Activated naive CD4-positive, alpha-beta T cell treated with anti-CD3 and anti-CD28 coated beads, Interleukin-2, amount 10 ng/mL, durations not matched to agents 7 days and 5 days (primary cell): ENCODE results near the gene NBR1.
A peak's percentile ranks its signal among the peaks of the same experiment; 100 is the strongest.
"Not testable (repeated sequence)": the region's sequence is repeated elsewhere in the genome, so short reads cannot be mapped to it uniquely, and the experiment has no call there.

ENCODE experiments used
- CTCF ChIA-PET: fragments of 350-600 bp; sonication (Branson Sonifier 250); formaldehyde crosslinking; loops from one replicate; lab custom pipeline; 2021; ENCODE audit warnings: antibody characterized with exemption; lab: Charles Lee
- DNase-seq: peaks from one replicate; pipeline ENCODE4 v3.0.0-alpha.2; 2020
- H3K27ac Mint-ChIP-seq: one replicate; pipeline ENCODE4 v1.8.0; 2021; ENCODE audit warnings: mild to moderate bottlenecking, moderate library complexity, mixed read lengths
- H3K27me3 Mint-ChIP-seq: one replicate; pipeline ENCODE4 v1.8.0; 2021; ENCODE audit warnings: mild to moderate bottlenecking, mixed read lengths
- H3K36me3 Mint-ChIP-seq: one replicate; pipeline ENCODE4 v1.8.0; 2021; ENCODE audit warnings: mixed read lengths
- H3K4me1 Mint-ChIP-seq: one replicate; pipeline ENCODE4 v1.8.0; 2021; ENCODE audit warnings: mixed read lengths
- H3K4me3 Mint-ChIP-seq: one replicate; pipeline ENCODE4 v1.8.0; 2021; ENCODE audit warnings: mild to moderate bottlenecking, moderate library complexity, mixed read lengths
- H3K9me3 Mint-ChIP-seq: one replicate; pipeline ENCODE4 v1.8.0; 2021; ENCODE audit warnings: mixed read lengths

Gene NBR1

GRCh38 chr17:43215341-43215740, 44.3 kb downstream of the NBR1 start:
- CTCF ChIA-PET, result no interaction called here
- Mint-ChIP-seq H3K27ac (no peak overlapping the region), H3K9me3 (no peaks in the 10 kb centered on the region), H3K27me3 (no peaks in the 10 kb centered on the region), H3K36me3 (peaks cover 26% of the 10 kb centered on the region), H3K4me3 (no peak overlapping the region), H3K4me1 (peaks cover 51% of the 10 kb centered on the region)
- DNase-seq, result no peak

- H3K9me3 Mint-ChIP-seq, result no peaks in the 10 kb centered on the region
- H3K4me1 Mint-ChIP-seq, result peaks cover 45% of the 10 kb centered on the region
- H3K4me3 Mint-ChIP-seq, result no peak overlapping the region
- peaks cover 23% of the 10 kb centered on the region for H3K36me3 Mint-ChIP-seq
- DNase-seq, result no peak
- H3K27me3 Mint-ChIP-seq, result no peaks in the 10 kb centered on the region
- H3K27ac Mint-ChIP-seq, result no peak overlapping the region
- CTCF ChIA-PET, result no interaction called here
Measured at GRCh38 chr17:43216369-43216761, 45.4 kb downstream of the NBR1 start.

- DNase-seq, result no peak
- CTCF ChIA-PET, result interaction anchor here (1.6 kb wide), 1 partner anchor 45 kb away, joined by 3 read pairs; the partner anchor contains the start of gene NBR1
- no peak overlapping the region for H3K4me3 Mint-ChIP-seq
- peaks cover 45% of the 10 kb centered on the region for H3K4me1 Mint-ChIP-seq
- H3K9me3 Mint-ChIP-seq, result no peaks in the 10 kb centered on the region
- no peak overlapping the region for H3K27ac Mint-ChIP-seq
- H3K27me3 Mint-ChIP-seq, result no peaks in the 10 kb centered on the region
- peaks cover 23% of the 10 kb centered on the region for H3K36me3 Mint-ChIP-seq
Measured at GRCh38 chr17:43216762-43217613, 46.0 kb downstream of the NBR1 start.

GRCh38 chr17:43217614-43218087, 46.6 kb downstream of the NBR1 start:
- peak overlapping the region; percentile 80 for H3K27ac Mint-ChIP-seq
- H3K9me3 Mint-ChIP-seq, result no peaks in the 10 kb centered on the region
- H3K4me3 Mint-ChIP-seq, result no peak overlapping the region
- DNase-seq, result no peak
- no peaks in the 10 kb centered on the region for H3K27me3 Mint-ChIP-seq
- H3K4me1 Mint-ChIP-seq, result peaks cover 38% of the 10 kb centered on the region
- H3K36me3 Mint-ChIP-seq, result peaks cover 21% of the 10 kb centered on the region
- CTCF ChIA-PET, result interaction anchor here (1.6 kb wide), 1 partner anchor 46 kb away, joined by 3 read pairs; the partner anchor contains the start of gene NBR1

- DNase-seq, result no peak
- Mint-ChIP-seq H3K36me3 (peaks cover 16% of the 10 kb centered on the region), H3K27me3 (no peaks in the 10 kb centered on the region), H3K4me3 (no peak overlapping the region), H3K27ac (no peak overlapping the region), H3K9me3 (no peaks in the 10 kb centered on the region), H3K4me1 (peaks cover 25% of the 10 kb centered on the region)
- CTCF ChIA-PET, result interaction anchor here (1.6 kb wide), 1 partner anchor 47 kb away, joined by 3 read pairs; the partner anchor contains the start of gene NBR1
Measured at GRCh38 chr17:43219001-43219400, 48.0 kb downstream of the NBR1 start.

- no peaks in the 10 kb centered on the region for H3K9me3 Mint-ChIP-seq
- CTCF ChIA-PET, result no interaction called here
- no peak overlapping the region for H3K4me3 Mint-ChIP-seq
- no peak overlapping the region for H3K27ac Mint-ChIP-seq
- peaks cover 30% of the 10 kb centered on the region for H3K4me1 Mint-ChIP-seq
- peaks cover 13% of the 10 kb centered on the region for H3K36me3 Mint-ChIP-seq
- H3K27me3 Mint-ChIP-seq, result no peaks in the 10 kb centered on the region
- DNase-seq, result no peak
Measured at GRCh38 chr17:43219746-43220380, 48.8 kb downstream of the NBR1 start.

- Mint-ChIP-seq H3K4me1 (peaks cover 30% of the 10 kb centered on the region), H3K27ac (no peak overlapping the region), H3K27me3 (no peaks in the 10 kb centered on the region), H3K9me3 (no peaks in the 10 kb centered on the region), H3K36me3 (peaks cover 9% of the 10 kb centered on the region), H3K4me3 (no peak overlapping the region)
- DNase-seq, result no peak
- CTCF ChIA-PET, result no interaction called here
Measured at GRCh38 chr17:43220511-43221125, 49.6 kb downstream of the NBR1 start.

GRCh38 chr17:43224146-43224705, 53.2 kb downstream of the NBR1 start:
- H3K4me3 Mint-ChIP-seq, result no peak overlapping the region
- DNase-seq, result no peak
- H3K9me3 Mint-ChIP-seq, result no peaks in the 10 kb centered on the region
- CTCF ChIA-PET, result no interaction called here
- peak overlapping the region; percentile 34 for H3K27ac Mint-ChIP-seq
- H3K27me3 Mint-ChIP-seq, result no peaks in the 10 kb centered on the region
- H3K4me1 Mint-ChIP-seq, result peaks cover 9% of the 10 kb centered on the region
- H3K36me3 Mint-ChIP-seq, result peaks cover 3% of the 10 kb centered on the region

GRCh38 chr17:43226393-43226792, 55.4 kb downstream of the NBR1 start:
- H3K27me3 Mint-ChIP-seq, result no peaks in the 10 kb centered on the region
- no peaks in the 10 kb centered on the region for H3K9me3 Mint-ChIP-seq
- no peak for DNase-seq
- CTCF ChIA-PET, result no interaction called here
- H3K4me3 Mint-ChIP-seq, result no peak overlapping the region
- peaks cover 8% of the 10 kb centered on the region for H3K4me1 Mint-ChIP-seq
- no peak overlapping the region for H3K27ac Mint-ChIP-seq
- peaks cover 3% of the 10 kb centered on the region for H3K36me3 Mint-ChIP-seq

GRCh38 chr17:43228020-43228782, 57.2 kb downstream of the NBR1 start, which contains the start of gene CCDC200:
Gene CCDC200, minus strand, starts transcription at chr17:43228623. Its CDS starts 69 bp downstream, at chr17:43228554.
- H3K4me1 Mint-ChIP-seq, DNase-seq, CTCF ChIA-PET, H3K36me3 Mint-ChIP-seq, H3K4me3 Mint-ChIP-seq, H3K27me3 Mint-ChIP-seq, H3K9me3 Mint-ChIP-seq, H3K27ac Mint-ChIP-seq: not testable (repeated sequence)

- H3K27me3 Mint-ChIP-seq, H3K27ac Mint-ChIP-seq, CTCF ChIA-PET, H3K4me1 Mint-ChIP-seq, H3K36me3 Mint-ChIP-seq, DNase-seq, H3K9me3 Mint-ChIP-seq: not testable (repeated sequence)
- H3K4me3 Mint-ChIP-seq, result peak overlapping the region; percentile 50
Measured at GRCh38 chr17:43231205-43232020, 60.4 kb downstream of the NBR1 start.

GRCh38 chr17:43232021-43232699, 61.1 kb downstream of the NBR1 start:
- H3K36me3 Mint-ChIP-seq, H3K27me3 Mint-ChIP-seq, H3K9me3 Mint-ChIP-seq, H3K4me1 Mint-ChIP-seq, CTCF ChIA-PET: not testable (repeated sequence)
- DNase-seq, result peak; percentile 50
- H3K27ac Mint-ChIP-seq, result peak overlapping the region; percentile 43
- H3K4me3 Mint-ChIP-seq, result peak overlapping the region; percentile 50
